Suprapubic skin (tissue), 4 donors: Measurements from ENCODE around the gene CHTOP. TPM values are rescaled to one million over a fixed set of nuclear protein-coding genes. Genes with fewer than 3 reads are reported as not detected.

ENCODE experiments used
- DNase-seq, 2 donors: peaks; one replicate each; pipeline ENCODE4 v3.0.0-alpha.2; 2019; ENCODE audit warnings: low spot score in 2 of 2
- H3K27ac ChIP-seq: fragments of 200-600 bp; sonication (generic); one replicate; pipeline ENCODE4 v1.5.1; 2019
- H3K27me3 ChIP-seq: fragments of 200-600 bp; sonication (generic); one replicate; pipeline ENCODE4 v1.5.1; 2019
- H3K36me3 ChIP-seq: fragments of 200-600 bp; sonication (generic); one replicate; pipeline ENCODE4 v1.5.1; 2019
- H3K4me1 ChIP-seq: fragments of 200-600 bp; sonication (generic); one replicate; pipeline ENCODE4 v1.5.1; 2019
- H3K4me3 ChIP-seq: fragments of 200-600 bp; sonication (generic); one replicate; pipeline ENCODE4 v1.5.1; 2019; ENCODE audit warnings: mild to moderate bottlenecking
- H3K9me3 ChIP-seq: fragments of 200-600 bp; sonication (generic); one replicate; pipeline ENCODE4 v1.5.1; 2019
- EP300 ChIP-seq: sonication (generic); formaldehyde crosslinking; IDR thresholded peaks from one replicate; pipeline ENCODE4 v1.6.1; 2017; ENCODE audit warnings: antibody characterized with exemption
- POLR2A ChIP-seq, 2 donors: fragments of 450-650 bp; IDR thresholded peaks; one replicate each; pipeline ENCODE4 v1.6.1; 2017; ENCODE audit warnings: antibody characterized with exemption in 2 of 2, mild to moderate bottlenecking in 2 of 2, moderate library complexity in 2 of 2
- POLR2AphosphoS5 ChIP-seq, 3 donors: sonication (generic); formaldehyde crosslinking; IDR thresholded peaks; one replicate each; pipeline ENCODE4 v1.6.1; 2017; ENCODE audit warnings: antibody characterized with exemption in 3 of 3
- WGBS: methylation state at CpG from one replicate; pipeline ENCODE4 v1.1.5; 2018; 5-methylcytosine and 5-hydroxymethylcytosine counted together
- total RNA-seq, 4 donors: library from RNA; depleted of rRNA; stranded (reverse); fragments of >200 nt; gene quantifications; one replicate each; pipeline ENCODE4 v1.1.0, GENCODE V29; 2016
- TF ChIP-seq, protein P1 (sequence below), 2 donors: fragments of 200-600 bp in 1 of 2; fragments of 450-650 bp in 1 of 2; sonication (generic) in 1 of 2; IDR thresholded peaks; one replicate each; pipeline ENCODE4 v1.5.1; 2016 to 2019; ENCODE audit warnings: antibody characterized with exemption in 2 of 2, mild to moderate bottlenecking in 1 of 2, moderate library complexity in 1 of 2

The CHTOP gene
- total RNA-seq, 4 donors from 2014 or later: 56.8 to 78.1 (median 58.2) TPM

DNA sequence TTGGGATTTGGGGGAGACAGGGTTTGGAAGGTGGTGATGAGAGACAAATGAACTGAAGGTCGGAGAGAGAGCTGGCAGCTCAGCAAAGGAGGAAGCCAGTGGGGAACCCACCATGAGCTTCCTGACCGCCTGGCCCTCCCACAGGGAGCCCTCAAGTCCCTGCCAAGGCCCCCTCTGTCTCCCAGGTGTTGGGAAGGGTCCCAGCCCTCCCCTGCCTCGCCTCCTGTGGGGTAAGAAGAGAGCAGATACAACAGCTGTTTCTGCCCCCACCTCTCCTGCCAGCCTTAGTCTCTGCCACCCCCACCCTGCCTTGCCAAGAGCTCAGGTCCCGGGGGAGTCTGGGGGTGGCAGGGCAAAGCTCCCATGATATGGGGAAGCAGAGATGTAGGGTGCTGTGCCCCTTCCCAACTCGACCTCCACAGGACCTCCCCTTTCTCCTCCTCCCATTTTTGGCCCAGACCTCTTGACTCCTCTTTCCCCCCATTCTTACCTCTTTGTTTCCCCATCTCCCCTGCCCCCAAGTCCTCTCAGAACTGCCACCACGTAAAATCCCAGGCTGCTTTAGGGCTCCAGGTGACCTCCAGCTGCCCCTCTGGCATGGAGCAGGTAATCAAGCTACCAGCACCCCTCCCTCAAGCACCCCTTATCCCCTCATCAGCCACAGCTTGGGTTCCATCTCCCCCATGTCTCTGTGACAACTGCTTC, 5.1 kb upstream of the CHTOP start:
- H3K9me3 ChIP-seq: no peaks in the 10 kb centered on the region
- H3K27ac ChIP-seq: peak overlapping the region; percentile 92
- peaks cover 7% of the 10 kb centered on the region for H3K36me3 ChIP-seq
- H3K4me3 ChIP-seq: no peak overlapping the region
- no peaks in the 10 kb centered on the region for H3K27me3 ChIP-seq
- H3K4me1 ChIP-seq: peaks cover 64% of the 10 kb centered on the region
- TF ChIP-seq, protein P1, sequence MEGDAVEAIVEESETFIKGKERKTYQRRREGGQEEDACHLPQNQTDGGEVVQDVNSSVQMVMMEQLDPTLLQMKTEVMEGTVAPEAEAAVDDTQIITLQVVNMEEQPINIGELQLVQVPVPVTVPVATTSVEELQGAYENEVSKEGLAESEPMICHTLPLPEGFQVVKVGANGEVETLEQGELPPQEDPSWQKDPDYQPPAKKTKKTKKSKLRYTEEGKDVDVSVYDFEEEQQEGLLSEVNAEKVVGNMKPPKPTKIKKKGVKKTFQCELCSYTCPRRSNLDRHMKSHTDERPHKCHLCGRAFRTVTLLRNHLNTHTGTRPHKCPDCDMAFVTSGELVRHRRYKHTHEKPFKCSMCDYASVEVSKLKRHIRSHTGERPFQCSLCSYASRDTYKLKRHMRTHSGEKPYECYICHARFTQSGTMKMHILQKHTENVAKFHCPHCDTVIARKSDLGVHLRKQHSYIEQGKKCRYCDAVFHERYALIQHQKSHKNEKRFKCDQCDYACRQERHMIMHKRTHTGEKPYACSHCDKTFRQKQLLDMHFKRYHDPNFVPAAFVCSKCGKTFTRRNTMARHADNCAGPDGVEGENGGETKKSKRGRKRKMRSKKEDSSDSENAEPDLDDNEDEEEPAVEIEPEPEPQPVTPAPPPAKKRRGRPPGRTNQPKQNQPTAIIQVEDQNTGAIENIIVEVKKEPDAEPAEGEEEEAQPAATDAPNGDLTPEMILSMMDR (IDR thresholded peaks at IDR 0.05): no peak
- TF ChIP-seq POLR2AphosphoS5 (IDR thresholded peaks at IDR 0.05) (no peak), EP300 (no peak), POLR2A (IDR thresholded peaks at IDR 0.05) (no peak)
- WGBS: 80% methylated on average over 6 of the region's 6 CpGs
- peak in 1 of 2 donors; percentile 61 for DNase-seq

DNA sequence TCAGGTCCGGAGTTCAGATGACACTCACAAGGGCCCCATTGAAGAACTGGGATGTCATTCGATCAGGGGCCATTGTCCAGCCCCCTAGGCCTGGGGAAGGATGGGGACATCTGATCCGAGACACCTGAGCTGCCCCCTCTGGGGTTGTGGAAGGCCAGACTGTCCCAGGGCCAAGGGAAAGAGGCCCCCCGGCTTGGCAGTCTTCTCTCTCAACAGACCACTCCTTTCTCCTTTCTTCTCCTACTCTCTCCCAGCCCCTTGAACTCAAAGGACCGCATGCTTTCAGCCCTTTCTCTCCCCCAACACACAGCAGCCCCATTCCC, 4.6 kb upstream of the CHTOP start:
- DNase-seq: peak in 1 of 2 donors; percentile 60
- no peak overlapping the region for H3K4me3 ChIP-seq
- TF ChIP-seq POLR2A (IDR thresholded peaks at IDR 0.05): no peak
- no peak for TF ChIP-seq EP300
- H3K4me1 ChIP-seq: peaks cover 64% of the 10 kb centered on the region
- no peak overlapping the region for H3K27ac ChIP-seq
- H3K9me3 ChIP-seq: no peaks in the 10 kb centered on the region
- WGBS: 86% methylated on average over 4 of the region's 5 CpGs
- peaks cover 7% of the 10 kb centered on the region for H3K36me3 ChIP-seq
- H3K27me3 ChIP-seq: no peaks in the 10 kb centered on the region

DNA sequence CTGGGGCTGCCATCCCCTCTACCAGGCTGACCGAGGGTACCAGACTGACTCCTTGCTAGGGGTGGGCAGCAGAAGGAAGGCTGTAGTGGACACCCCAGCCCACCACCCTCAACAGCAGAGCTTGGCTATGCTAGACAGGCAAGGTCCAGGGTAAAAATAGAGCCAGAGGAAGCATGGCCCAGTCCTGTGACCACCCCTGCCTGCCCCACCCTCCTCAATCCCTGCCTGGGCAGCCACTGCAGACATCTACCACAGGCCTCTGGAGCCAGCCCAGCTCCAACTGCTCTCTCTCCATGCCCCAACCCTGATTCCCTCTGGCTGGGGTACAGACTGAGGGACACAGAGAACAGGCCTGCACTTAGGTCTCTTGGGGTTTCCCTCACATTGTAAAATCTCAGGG, 3.9 kb upstream of the CHTOP start:
- WGBS: 100% methylated on average over 1 of the region's 1 CpG
- Histone ChIP-seq H3K4me1 (peaks cover 63% of the 10 kb centered on the region), H3K4me3 (no peak overlapping the region), H3K36me3 (peaks cover 1% of the 10 kb centered on the region), H3K27ac (peak overlapping the region; percentile 54), H3K27me3 (no peaks in the 10 kb centered on the region), H3K9me3 (no peaks in the 10 kb centered on the region)
- TF ChIP-seq POLR2AphosphoS5 (IDR thresholded peaks at IDR 0.05) (no peak), POLR2A (IDR thresholded peaks at IDR 0.05) (no peak), EP300 (no peak)
- TF ChIP-seq, protein P1 (IDR thresholded peaks at IDR 0.05): no peak
- DNase-seq: no peak

DNA sequence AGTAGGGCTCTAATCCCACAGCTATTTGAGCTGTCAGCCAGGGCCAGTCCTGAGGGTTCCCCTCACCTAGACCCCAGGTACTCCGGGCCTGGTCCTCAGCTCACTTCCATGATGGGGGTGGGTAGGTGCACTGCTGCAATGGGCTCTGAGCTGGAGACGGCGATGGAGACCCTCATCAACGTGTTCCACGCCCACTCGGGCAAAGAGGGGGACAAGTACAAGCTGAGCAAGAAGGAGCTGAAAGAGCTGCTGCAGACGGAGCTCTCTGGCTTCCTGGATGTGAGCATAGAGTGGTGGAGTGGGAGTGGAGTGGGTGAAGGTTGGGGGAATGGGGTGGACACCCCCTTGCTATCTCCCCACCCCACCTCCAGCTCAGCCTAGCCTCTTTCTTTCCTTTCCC, 3.5 kb upstream of the CHTOP start:
- H3K4me1 ChIP-seq: peaks cover 63% of the 10 kb centered on the region
- H3K36me3 ChIP-seq: no peaks in the 10 kb centered on the region
- no peak for DNase-seq
- H3K4me3 ChIP-seq: no peak overlapping the region
- no peaks in the 10 kb centered on the region for H3K9me3 ChIP-seq
- peak overlapping the region; percentile 54 for H3K27ac ChIP-seq
- TF ChIP-seq, protein P1 (IDR thresholded peaks at IDR 0.05): no peak
- TF ChIP-seq EP300: no peak
- TF ChIP-seq POLR2AphosphoS5 (IDR thresholded peaks at IDR 0.05): no peak
- no peak for TF ChIP-seq POLR2A (IDR thresholded peaks at IDR 0.05)
- no peaks in the 10 kb centered on the region for H3K27me3 ChIP-seq
- WGBS: 88% methylated on average over 7 of the region's 7 CpGs

DNA sequence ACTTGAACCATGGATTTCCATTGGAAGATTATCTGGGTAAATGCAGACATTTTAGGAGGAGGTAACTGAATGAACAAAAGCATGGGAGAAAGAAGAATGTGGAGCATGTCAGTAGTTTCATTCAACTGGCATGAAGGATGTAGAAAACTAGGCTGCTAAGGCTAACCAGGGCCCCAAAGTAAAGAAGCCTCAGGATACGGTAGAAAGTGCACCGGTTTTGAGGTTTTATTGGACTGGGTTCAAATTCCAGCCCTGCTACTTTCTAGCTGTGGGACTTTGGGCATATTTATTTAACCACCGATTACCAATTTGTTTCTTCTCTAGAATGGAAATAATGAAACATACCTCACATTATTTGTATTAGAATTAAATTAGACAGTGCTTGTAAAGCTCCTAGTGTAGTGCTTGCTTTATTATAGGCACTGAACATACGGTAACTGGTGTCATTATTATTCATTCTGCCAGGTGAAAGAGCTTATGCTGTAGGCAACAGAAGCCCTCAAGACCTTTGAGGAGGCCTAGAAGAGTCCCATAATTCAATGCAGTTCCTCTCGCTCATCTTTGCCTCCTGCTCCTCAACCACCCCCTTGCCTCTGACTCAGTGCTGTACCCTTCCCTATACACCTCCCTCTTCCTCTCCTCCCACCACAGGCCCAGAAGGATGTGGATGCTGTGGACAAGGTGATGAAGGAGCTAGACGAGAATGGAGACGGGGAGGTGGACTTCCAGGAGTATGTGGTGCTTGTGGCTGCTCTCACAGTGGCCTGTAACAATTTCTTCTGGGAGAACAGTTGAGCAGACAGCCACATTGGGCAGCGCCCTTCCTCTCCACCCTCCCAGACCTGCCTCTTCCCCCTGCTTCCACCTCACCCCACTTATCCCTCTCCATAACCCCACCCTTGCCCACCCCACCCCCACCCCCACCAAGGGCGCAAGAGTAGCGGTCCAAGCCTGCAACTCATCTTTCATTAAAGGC, 2.5 kb upstream of the CHTOP start:
- Histone ChIP-seq H3K9me3 (no peaks in the 10 kb centered on the region), H3K4me1 (peaks cover 61% of the 10 kb centered on the region), H3K27ac (no peak overlapping the region), H3K36me3 (peaks cover 2% of the 10 kb centered on the region), H3K27me3 (no peaks in the 10 kb centered on the region), H3K4me3 (no peak overlapping the region)
- DNase-seq: no peak
- no peak for TF ChIP-seq POLR2A (IDR thresholded peaks at IDR 0.05)
- no peak for TF ChIP-seq POLR2AphosphoS5 (IDR thresholded peaks at IDR 0.05)
- no peak for TF ChIP-seq EP300
- TF ChIP-seq, protein P1 (IDR thresholded peaks at IDR 0.05): no peak
- 72% methylated on average over 10 of the region's 10 CpGs for WGBS
